DMS 273 (cell line): Measurements from ENCODE around the gene SSTR5.
"Not testable (repeated sequence)": the region's sequence is repeated elsewhere in the genome, so short reads cannot be mapped to it uniquely, and the experiment has no call there.

ENCODE experiments used
- DNase-seq: peaks from one replicate; lab custom pipeline; 2025; ENCODE audit not compliant: unreplicated experiment; lab: John Stamatoyannopoulos, UW

SSTR5 gene

DNA sequence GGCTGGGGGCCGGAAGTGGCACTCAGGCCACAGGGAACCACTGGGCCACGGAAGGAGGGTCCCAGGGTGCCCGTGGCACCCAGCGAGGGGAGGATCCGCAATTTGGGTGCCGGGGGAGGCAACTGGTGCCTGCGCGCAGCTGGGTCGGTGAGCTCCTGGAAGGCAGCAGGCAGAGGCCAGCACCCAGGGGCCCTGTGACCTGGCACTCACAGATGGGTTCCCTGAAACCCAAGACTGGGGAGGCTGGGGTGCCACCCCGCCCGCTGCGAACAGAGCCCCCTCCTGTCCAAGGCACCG, 663 bp downstream of the SSTR5 start:
- no peak for DNase-seq

- DNase-seq, result no peak
Measured at GRCh38 chr16:1073566-1074378, 1.2 kb downstream of the SSTR5 start.

GRCh38 chr16:1074379-1074649, 1.8 kb downstream of the SSTR5 start:
- DNase-seq, result no peak

DNA sequence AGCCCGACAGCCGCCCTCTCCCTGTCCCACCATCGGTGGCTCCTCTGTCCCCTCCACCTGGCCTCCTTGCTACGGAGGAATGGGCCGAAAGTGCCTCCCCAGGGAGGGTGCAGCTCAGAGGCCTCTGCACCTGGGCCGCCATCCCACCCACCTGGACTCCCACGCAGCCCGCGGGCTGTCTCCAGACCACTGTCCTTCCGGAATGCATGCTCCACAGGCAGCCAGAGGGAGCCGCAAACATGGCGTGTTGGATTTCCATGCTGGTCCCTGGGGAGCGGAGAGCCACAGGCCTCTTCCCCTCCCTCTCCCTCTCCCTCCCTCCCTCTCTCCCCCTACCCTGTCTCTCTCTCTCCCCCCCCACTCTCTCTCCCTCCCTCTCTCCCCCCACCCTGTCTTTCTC, 3.0 kb downstream of the SSTR5 start:
- peak; percentile 41 for DNase-seq

GRCh38 chr16:1076801-1077576, 4.4 kb downstream of the SSTR5 start:
- DNase-seq, result no peak

DNA sequence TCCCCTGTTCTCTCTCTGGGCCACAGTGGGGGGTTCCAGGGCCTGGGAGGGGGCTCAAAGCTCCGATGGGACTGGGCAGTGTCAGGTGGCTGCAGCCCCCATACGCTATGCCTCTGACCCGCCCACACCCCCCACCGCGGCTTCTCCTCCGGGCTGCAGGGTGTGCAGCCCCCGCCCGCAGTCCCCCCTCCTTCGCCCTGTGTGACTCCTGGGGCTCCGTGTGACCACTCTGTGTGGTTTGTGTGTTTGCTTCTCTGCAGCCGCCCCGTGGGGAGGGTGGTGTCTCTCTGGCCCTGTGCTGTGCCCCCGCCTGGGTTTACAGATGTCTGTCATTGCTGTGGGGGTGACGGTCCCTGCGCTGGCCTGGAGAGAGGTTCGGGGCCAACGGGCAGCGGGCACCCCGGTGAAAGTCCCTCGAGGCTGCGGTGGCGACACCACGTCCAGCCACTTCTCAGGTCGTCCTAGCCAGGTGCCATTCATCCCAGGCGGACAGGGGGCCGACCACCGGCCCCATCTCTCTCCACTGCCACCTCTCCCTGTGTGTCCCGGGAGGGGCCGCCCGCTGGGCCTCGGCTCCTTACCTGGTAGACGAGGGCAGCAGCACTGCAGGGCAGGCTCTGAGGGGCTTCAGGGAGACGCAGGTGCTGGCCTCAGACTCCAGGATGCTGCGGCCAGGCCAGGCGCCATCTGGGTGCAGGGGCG, 5.5 kb downstream of the SSTR5 start:
- no peak for DNase-seq

- DNase-seq, result peak; percentile 91
Measured at GRCh38 chr16:1078579-1079021, 6.1 kb downstream of the SSTR5 start.

- DNase-seq, result no peak
Measured at GRCh38 chr16:1079341-1079740, 6.8 kb downstream of the SSTR5 start.

GRCh38 chr16:1079786-1080525, 7.4 kb downstream of the SSTR5 start:
- no peak for DNase-seq

DNA sequence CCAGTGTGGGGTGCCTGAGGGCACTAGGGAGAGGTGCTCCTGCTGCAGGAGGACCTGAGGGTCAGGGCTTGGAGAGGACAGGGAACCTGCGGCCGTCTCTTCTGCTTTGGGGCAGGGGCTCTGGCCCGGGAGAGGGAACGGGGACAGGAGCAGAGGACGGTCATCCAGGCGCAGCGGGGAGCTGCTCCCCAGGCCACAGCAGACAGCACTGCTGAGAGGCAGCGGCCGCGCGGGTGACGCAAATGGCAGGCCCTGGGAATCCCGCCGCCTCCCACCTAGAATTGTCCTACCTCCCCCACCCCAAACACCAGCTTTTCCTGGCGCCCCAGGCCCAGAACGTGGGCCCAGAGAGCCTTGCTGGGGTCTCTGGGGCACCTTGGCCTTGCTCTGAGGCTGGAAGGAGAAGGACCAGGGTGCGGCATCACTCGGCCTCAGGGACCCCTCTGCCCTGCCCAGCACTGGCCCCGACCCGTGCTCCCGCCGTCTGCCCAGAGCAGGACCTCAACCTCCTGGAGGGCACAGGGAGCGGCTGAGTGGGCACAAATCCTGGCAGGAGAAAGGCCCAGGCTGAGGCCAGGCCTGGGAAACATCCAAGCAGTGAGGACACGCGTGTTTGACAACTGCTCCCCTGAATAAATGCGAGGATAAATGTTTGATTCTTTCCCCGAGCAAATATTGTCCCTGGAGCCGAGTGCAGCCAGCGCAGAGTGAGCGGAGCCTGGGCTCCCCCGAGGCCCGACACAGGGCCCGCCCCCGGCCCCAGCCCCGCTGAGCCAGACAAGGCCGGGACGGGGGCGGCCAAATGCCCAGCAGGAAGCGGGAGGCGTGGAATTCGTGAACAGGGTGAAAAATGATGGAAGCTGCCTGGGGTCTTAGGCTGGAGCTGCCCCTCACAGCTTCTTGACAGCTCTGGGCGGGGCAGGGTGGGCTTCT, 8.5 kb downstream of the SSTR5 start:
- no peak for DNase-seq

DNA sequence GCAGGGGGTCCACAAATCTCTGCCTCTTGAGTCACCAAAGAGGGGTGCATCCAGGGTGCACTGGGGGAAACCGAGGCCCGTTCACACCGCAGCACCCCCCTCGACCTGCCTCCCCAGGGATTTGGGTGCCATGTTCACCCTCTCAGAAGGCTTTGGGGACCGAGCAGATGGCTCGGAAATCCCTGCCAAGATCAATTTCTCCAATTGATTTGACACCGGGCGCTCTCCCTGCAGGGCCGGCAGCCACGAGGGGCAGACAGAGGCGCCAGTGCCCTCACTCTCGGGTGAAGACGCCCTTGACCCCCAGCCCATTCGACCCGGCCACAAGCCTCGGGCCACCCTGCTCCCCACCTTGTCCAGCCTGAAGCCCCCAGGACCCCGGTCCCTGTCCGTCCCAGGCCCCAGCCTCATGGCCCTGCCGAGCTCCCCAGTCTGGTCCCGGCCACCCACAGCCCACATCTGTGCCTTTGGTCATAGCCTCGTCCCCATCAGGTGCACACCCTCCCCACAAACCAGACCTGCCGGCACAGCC, 9.3 kb downstream of the SSTR5 start:
- no peak for DNase-seq

GRCh38 chr16:1082266-1082951, 9.9 kb downstream of the SSTR5 start:
- no peak for DNase-seq

GRCh38 chr16:1082952-1083675, 10.6 kb downstream of the SSTR5 start:
- DNase-seq, result peak; percentile 43

DNA sequence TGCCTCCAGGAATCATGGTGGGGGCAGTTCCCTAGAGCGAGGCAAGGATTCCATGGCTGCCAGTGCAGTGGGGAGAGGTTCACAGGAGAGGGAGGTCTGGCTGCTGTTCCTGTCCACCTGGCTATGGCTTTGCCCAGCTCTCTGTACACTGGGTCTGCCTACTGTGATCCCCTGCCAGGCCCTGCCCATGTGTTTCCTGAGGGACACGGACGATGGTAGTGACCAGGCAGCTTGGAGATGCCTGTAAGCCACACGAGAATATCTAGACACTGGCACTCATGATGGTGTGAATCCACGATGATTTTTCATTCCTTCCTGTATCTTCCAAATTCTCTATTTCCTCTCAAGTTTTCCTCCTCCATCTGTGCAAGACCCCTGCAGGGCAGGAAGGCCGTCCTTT, 12.4 kb downstream of the SSTR5 start:
- DNase-seq, result no peak

DNA sequence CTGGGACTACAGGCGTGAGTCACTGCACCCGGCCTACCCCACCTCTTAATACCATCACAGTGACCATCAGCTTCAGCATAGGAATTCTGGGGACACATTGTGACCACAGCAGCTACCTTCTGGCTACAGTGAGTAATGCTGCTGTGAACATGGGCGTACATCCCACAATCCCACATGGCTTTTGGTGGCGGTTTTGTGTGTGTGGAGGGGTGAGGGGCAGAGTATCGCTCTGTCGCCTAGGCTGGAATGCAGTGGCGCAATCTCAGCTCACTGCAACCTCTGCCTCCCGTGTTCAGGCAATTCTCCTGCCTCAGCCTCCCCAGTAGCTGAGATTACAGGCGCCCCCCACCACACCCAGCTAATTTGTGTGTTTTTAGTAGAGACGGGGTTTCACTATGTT, 13.9 kb downstream of the SSTR5 start:
- not testable (repeated sequence) for DNase-seq

DNA sequence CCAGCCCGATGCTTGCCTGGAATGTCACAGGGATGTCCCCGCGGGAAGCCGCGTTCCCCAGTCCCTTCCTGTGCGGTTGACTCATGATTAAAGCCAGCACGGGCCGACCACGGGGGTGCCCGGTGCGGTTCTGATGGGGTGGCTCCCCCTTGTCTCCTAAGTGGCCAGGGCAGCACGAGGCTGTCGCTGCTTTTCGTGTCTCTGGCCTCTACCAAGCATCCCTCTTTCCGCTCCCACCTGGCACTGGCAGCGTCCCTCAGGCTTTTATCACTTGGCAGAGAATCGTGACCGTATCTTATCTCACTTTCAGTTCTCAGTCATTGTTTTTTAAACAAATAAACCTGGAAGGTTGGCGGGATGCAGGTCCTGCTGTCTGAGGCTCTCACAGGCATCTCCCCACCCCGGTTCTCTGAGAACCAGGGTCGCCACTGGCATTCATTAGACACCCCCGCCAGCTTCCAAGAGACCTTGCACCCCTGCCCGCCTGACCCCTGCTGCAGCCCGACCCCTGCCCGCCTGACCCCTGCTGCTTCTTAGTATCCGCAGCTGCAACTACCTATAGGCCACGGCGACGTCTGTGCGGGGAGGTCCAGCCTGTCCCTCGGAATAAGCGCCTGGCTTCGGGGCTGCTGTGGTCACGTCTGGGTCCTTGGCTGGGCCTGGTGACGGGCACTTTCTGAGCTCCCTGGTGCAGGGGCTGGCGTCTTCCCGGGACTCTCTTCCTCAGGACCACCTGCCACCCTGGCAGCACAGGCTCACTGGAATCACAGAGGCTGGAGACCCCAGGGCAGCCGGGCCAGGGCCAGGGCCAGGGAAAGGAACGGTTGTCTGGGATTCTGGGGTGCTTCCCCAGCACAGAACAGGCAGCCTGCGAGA, 16.0 kb downstream of the SSTR5 start:
- DNase-seq, result no peak

DNA sequence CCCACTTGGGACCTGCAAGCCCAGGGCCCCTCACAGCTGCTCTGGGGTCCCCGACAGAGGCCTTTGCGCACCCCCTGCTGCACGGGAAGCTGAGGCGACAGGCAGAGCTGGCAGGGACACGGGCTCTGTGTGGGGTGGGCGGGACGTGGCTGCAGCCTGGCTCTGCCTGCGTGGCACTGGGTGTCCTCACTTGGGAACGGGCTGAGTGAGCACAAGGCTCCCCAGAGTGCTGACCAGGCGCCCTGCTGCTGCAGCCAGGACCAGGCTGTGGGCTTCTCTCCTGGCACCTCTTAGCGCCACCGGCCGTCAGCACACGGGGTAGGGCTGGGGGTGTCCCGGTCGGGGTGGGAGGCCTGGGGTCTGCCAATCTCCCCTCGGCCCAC, 16.9 kb downstream of the SSTR5 start:
- no peak for DNase-seq
